HepG2 (cell line): ENCODE measurements around the gene KANSL1. TPM values are rescaled to one million over a fixed set of nuclear protein-coding genes. Genes with fewer than 3 reads are reported as not detected.
A peak's percentile ranks its signal among the peaks of the same experiment; 100 is the strongest.

Experiments used
- ATAC-seq: fragments of 200-7000 bp; cut with Tn5 transposase; 3 replicates; pipeline ENCODE4 v1.9.1; 2020; ENCODE audit warnings: mild to moderate bottlenecking, moderate library complexity
- BruUV-seq: library from RNA; stranded (reverse); fragments of 400-500 nt; replicated peaks from 2 replicates; lab custom pipeline; 2021; lab: Mats Ljungman, UMichigan
- CTCF ChIA-PET: fragments of 300-600 bp; formaldehyde crosslinking; extraction: SDS; loops from one replicate; lab custom pipeline; 2021; ENCODE audit warnings: low total read pairs, inconsistent platforms, low intra/inter-chr PET ratio; lab: Yijun Ruan, JAX
- POLR2A ChIA-PET: fragments of 350-600 bp; sonication (Branson Sonifier 250); formaldehyde crosslinking; loops from one replicate; lab custom pipeline; 2020; ENCODE audit warnings: antibody characterized with exemption, inconsistent platforms; lab: Yijun Ruan, JAX
- DNase-seq: peaks from one replicate; pipeline ENCODE4 v3.0.0-alpha.2; 2015; ENCODE audit warnings: low spot score
- FAIRE-seq: peaks from 3 replicates; lab custom pipeline; 2011; peaks lifted over from hg19 to GRCh38; lab: Jason Lieb, UNC
- H2AFZ ChIP-seq: one replicate; pipeline ENCODE4 v1.6.1; 2011; ENCODE audit warnings: low read length, inconsistent platforms
- H3K27ac ChIP-seq: fragments of 300-600 bp; 3 replicates; pipeline ENCODE4 v1.8.0; 2011; ENCODE audit warnings: mixed run types, mild to moderate bottlenecking, mixed read lengths, low read length, inconsistent platforms; ENCODE audit not compliant: insufficient read depth; ENCODE audit errors: extremely low read length
- H3K27me3 ChIP-seq, 2 experiments: fragments of 200-600 bp in 1 of 2; 2 replicates in 1 of 2; 3 replicates in 1 of 2; pipeline versions ENCODE4 v1.6.0 to v1.8.0; 2011; ENCODE audit warnings: low read length in 2 of 2, mild to moderate bottlenecking in 2 of 2, moderate library complexity in 2 of 2, inconsistent platforms in 1 of 2; ENCODE audit not compliant: insufficient read depth in 2 of 2, control insufficient read depth in 1 of 2
- H3K36me3 ChIP-seq, 2 experiments: fragments of 200-600 bp in 1 of 2; replicated peaks in 1 of 2; 2 replicates in 1 of 2; 3 replicates in 1 of 2; pipeline versions ENCODE4 v1.5.1 to v1.8.0; 2011; ENCODE audit warnings: low read length in 2 of 2, inconsistent platforms in 1 of 2; ENCODE audit not compliant: insufficient read depth in 2 of 2, control insufficient read depth in 1 of 2
- H3K4me1 ChIP-seq: 2 replicates; pipeline ENCODE4 v1.5.1; 2012; ENCODE audit warnings: low read length, inconsistent platforms; ENCODE audit not compliant: insufficient read depth
- H3K4me2 ChIP-seq: 2 replicates; pipeline ENCODE4 v1.6.0; 2011; ENCODE audit warnings: low read depth, low read length, inconsistent platforms
- H3K4me3 ChIP-seq, 3 experiments: fragments of 200-600 bp in 1 of 3; sonication (generic), shearing (Covaris generic) in 1 of 3; replicated peaks in 1 of 3; 2 replicates each; pipeline ENCODE4 v1.5.1; 2011 to 2016; ENCODE audit warnings: low read length in 3 of 3, inconsistent platforms in 2 of 3, low read depth in 2 of 3, mild to moderate bottlenecking in 2 of 3, control low read depth in 1 of 3, mixed read lengths in 1 of 3; ENCODE audit not compliant: insufficient read depth in 1 of 3
- H3K79me2 ChIP-seq: one replicate; pipeline ENCODE4 v1.6.1; 2011; ENCODE audit warnings: low read length, inconsistent platforms; ENCODE audit not compliant: insufficient read depth
- H3K9ac ChIP-seq: 2 replicates; pipeline ENCODE4 v1.6.0; 2011; ENCODE audit warnings: mild to moderate bottlenecking, low read depth, low read length, inconsistent platforms; ENCODE audit not compliant: insufficient read depth
- H3K9me3 ChIP-seq: 2 replicates; pipeline ENCODE4 v1.5.1; 2012; ENCODE audit warnings: mild to moderate bottlenecking, low read length
- H4K20me1 ChIP-seq: 2 replicates; pipeline ENCODE4 v1.6.0; 2011; ENCODE audit warnings: inconsistent platforms, mild to moderate bottlenecking, low read length, moderate library complexity; ENCODE audit not compliant: insufficient read depth
- DRAP1 ChIP-seq: IDR thresholded peaks from 2 replicates; pipeline ENCODE4 v1.6.1; 2016; ENCODE audit warnings: missing genetic modification reagents, missing compliant biosample characterization
- DZIP1 ChIP-seq: sonication (generic); formaldehyde crosslinking; IDR thresholded peaks from 2 replicates; pipeline ENCODE4 v1.5.0; 2020; ENCODE audit warnings: mild to moderate bottlenecking, missing genetic modification reagents
- FOXA3 ChIP-seq: IDR thresholded peaks from 2 replicates; pipeline ENCODE4 v1.6.1; 2016; ENCODE audit warnings: missing genetic modification reagents, missing compliant biosample characterization
- ZNF10 ChIP-seq: sonication (generic); formaldehyde crosslinking; IDR thresholded peaks from 2 replicates; pipeline ENCODE4 v1.4.0; 2020; ENCODE audit warnings: mild to moderate bottlenecking, low read depth, missing genetic modification reagents, borderline replicate concordance
- ZNF619 ChIP-seq: sonication (generic); formaldehyde crosslinking; IDR thresholded peaks from 2 replicates; pipeline ENCODE4 v1.4.0; 2020; ENCODE audit warnings: mild to moderate bottlenecking, missing genetic modification reagents
- ZNF768 ChIP-seq: sonication (generic); formaldehyde crosslinking; IDR thresholded peaks from 2 replicates; pipeline ENCODE4 v1.4.0; 2020; ENCODE audit warnings: missing genetic modification reagents
- WGBS: methylation state at CpG from one replicate; pipeline ENCODE4 v1.1.6; 2017; ENCODE audit warnings: low lambda C conversion rate; 5-methylcytosine and 5-hydroxymethylcytosine counted together
- in situ Hi-C: cut with HindIII; loops from 2 replicates; pipeline ENCODE4 v1.10.0; 2017; ENCODE audit warnings: low pct_unique_long_range_greater_than_20kb; ENCODE audit not compliant: extremely low pct_ligation_motif_present
- intact Hi-C: fragments of 100-400 bp; cut with micrococcal nuclease; formaldehyde crosslinking; loops from one replicate; pipeline ENCODE4 v1.10.0; 2022; ENCODE audit not compliant: unreplicated experiment
- polyA plus RNA-seq, 8 experiments: library from polyadenylated mRNA; depleted of rRNA in 3 of 8; stranded (reverse) in 7 of 8; unstranded in 1 of 8; fragments of >200 nt; fragmentation: Illumina TruSeq in 4 of 8; extraction: Trizol in 4 of 8; gene quantifications; 2 replicates each; pipeline versions ENCODE4 v1.2.1 to v1.2.3, GENCODE V29; 2011 to 2016; ENCODE audit warnings: low read depth in 4 of 8, missing spikeins in 1 of 8, mixed read lengths in 1 of 8; ENCODE audit not compliant: insufficient read depth in 1 of 8
- total RNA-seq, 5 experiments: library from RNA; depleted of rRNA; stranded (reverse); fragments of >200 nt; fragmentation: Illumina TruSeq; extraction: Trizol; gene quantifications; 2 replicates each; pipeline ENCODE4 v1.2.3, GENCODE V29; 2016; ENCODE audit warnings: low read depth in 1 of 5

Gene KANSL1
- total and polyA plus RNA-seq, 2 of the 13 experiments (the other 11 are each of a cell fraction or from before 2014, with no cell fraction given), result 24.0 to 59.6 TPM

DNA sequence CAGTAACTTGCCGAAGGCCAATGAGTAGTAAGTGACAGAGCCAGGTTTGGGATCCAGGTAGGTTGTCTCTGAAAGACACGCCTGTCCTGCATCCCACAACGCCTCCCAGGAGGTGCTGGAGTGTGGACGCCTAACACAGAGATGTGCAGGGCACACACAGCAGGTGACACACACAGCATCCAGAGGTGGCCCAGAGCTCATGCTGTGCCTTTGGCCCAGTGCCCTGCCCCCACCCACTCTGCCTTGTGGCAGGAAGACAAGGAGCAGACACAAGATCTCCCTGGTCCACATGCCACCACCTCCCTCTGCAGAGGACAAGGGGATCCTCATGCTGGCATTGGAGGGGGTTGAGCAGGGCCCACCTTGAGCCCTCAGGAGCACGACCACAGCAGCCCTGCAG lies 208.9 kb downstream of the KANSL1 start:
- intact Hi-C loops (no loop called here), in situ Hi-C loops (no loop called here)
- Histone ChIP-seq H3K4me3 (no peak overlapping the region), H3K9me3 (no peaks in the 10 kb centered on the region), H3K4me1 (peaks cover 23% of the 10 kb centered on the region), H4K20me1 (no peaks in the 10 kb centered on the region), H3K9ac (no peak overlapping the region), H2AFZ (no peak overlapping the region)
- POLR2A ChIA-PET, result no interaction called here
- CTCF ChIA-PET, result no interaction called here
- TF ChIP-seq ZNF619 (CRISPR knock-in tag) (no peak), FOXA3 (CRISPR knock-in tag) (no peak), DZIP1 (peak; percentile 33; the same call in 1 of the 2 replicates), ZNF10 (no peak), DRAP1 (no peak), ZNF768 (CRISPR knock-in tag) (peak; percentile 96)
- TF ChIP-seq, all 625 proteins: peak for 2
- WGBS, result 64% methylated on average over 5 of the region's 5 CpGs
- Histone ChIP-seq H3K27ac (no peak overlapping the region), H3K36me3 (no peaks in the 10 kb centered on the region), H3K4me2 (no peak overlapping the region), H3K79me2 (no peaks in the 10 kb centered on the region), H3K27me3 (peaks cover 0 to 9% of the 10 kb centered on the region in 2 experiments; a peak in 2 of 5 replicates)
- DNase-seq (no peak), ATAC-seq (no peak), FAIRE-seq (no peak)
- BruUV-seq, result no TSS peak
